ENCODE measurements around the gene XPO5. TPM values are rescaled to one million over a fixed set of nuclear protein-coding genes. Genes with fewer than 3 reads are reported as not detected.
A peak's percentile ranks its signal among the peaks of the same experiment; 100 is the strongest.

Gene XPO5
- total RNA-seq, 1 experiment from 2014 or later, result 77.4 TPM

- H2AFZ ChIP-seq (ENCODE audit: low read depth, low read length, poor library complexity, severe bottlenecking), result no peak overlapping the region
- no peak overlapping the region for H3K9ac ChIP-seq (ENCODE audit: low read length)
- no peak overlapping the region for H3K27ac ChIP-seq (ENCODE audit: low read depth, low read length)
- H3K4me2 ChIP-seq (ENCODE audit: low read length), result no peak overlapping the region
- TF ChIP-seq EGR1 (IDR thresholded peaks at IDR 0.05; ENCODE audit: low read depth) (no peak), JUND (IDR thresholded peaks at IDR 0.05) (no peak), SRF (IDR thresholded peaks at IDR 0.05; ENCODE audit: low read depth) (no peak), TCF7L2 (IDR thresholded peaks at IDR 0.05; ENCODE audit: borderline replicate concordance, extremely low read depth, insufficient read depth, insufficient read length) (no peak)
- peaks cover 55% of the 10 kb centered on the region for H3K79me2 ChIP-seq (ENCODE audit: insufficient read depth, low read length)
- no peak for DNase-seq (ENCODE audit: low read depth, low spot score)
- intact Hi-C loops (cut with micrococcal nuclease), result no loop called here
- no peaks in the 10 kb centered on the region for H3K27me3 ChIP-seq (ENCODE audit: insufficient read depth, low read length)
- ChIA-PET RAD21 (ENCODE audit: low non-redundant PET in 1 of 2, low total read pairs in 2 of 2, uncharacterized antibody in 2 of 2, unreplicated experiment in 2 of 2) (no interaction called here), CTCF (no interaction called here), POLR2A (no interaction called here)
- H3K9me3 ChIP-seq (ENCODE audit: control insufficient read depth in 1 of 2, insufficient read depth in 1 of 2, low read depth in 1 of 2, low read length in 2 of 2), result no peaks in the 10 kb centered on the region
- BruUV-seq (replicated peaks), result no TSS peak
- H3K9me2 ChIP-seq (ENCODE audit: insufficient read depth), result no peaks in the 10 kb centered on the region
- 0 out of 2 replicates have a peak, but pooled peaks cover 3% of the 10 kb centered on the region for H4K20me1 ChIP-seq (ENCODE audit: insufficient read depth)
- no peak for ATAC-seq
- peaks cover 48 to 66% of the 10 kb centered on the region in 2 experiments for H3K36me3 ChIP-seq (ENCODE audit: control insufficient read depth in 1 of 2, insufficient read depth in 2 of 2, low read length in 2 of 2)
- H3K4me1 ChIP-seq (ENCODE audit: control insufficient read depth in 1 of 2, insufficient read depth in 2 of 2, low read length in 2 of 2), result peaks cover 14 to 20% of the 10 kb centered on the region in 2 experiments; a peak in 3 of 4 replicates
- no peak overlapping the region for H3K4me3 ChIP-seq (replicated peaks in 1 of 2; ENCODE audit: low read depth in 1 of 2, low read length in 2 of 2)
Measured at GRCh38 chr6:43520097-43520496, 55.7 kb downstream of the XPO5 start.

- BruUV-seq (replicated peaks), result no TSS peak
- H3K36me3 ChIP-seq (ENCODE audit: control insufficient read depth in 1 of 2, insufficient read depth in 2 of 2, low read length in 2 of 2), result peaks cover 45 to 56% of the 10 kb centered on the region in 2 experiments
- ChIA-PET RAD21 (ENCODE audit: low non-redundant PET in 1 of 2, low total read pairs in 2 of 2, uncharacterized antibody in 2 of 2, unreplicated experiment in 2 of 2) (no interaction called here), POLR2A (interaction anchor here (1.5 kb wide), 1 partner anchor 112 kb away, joined by 3 read pairs; the partner anchor contains the start of gene GTPBP2), CTCF (interaction anchor here (2.7 kb wide), 1 partner anchor 11 kb away, joined by 12 read pairs; no protein-coding TSS in a partner anchor)
- no peaks in the 10 kb centered on the region for H3K9me3 ChIP-seq (ENCODE audit: control insufficient read depth in 1 of 2, insufficient read depth in 1 of 2, low read depth in 1 of 2, low read length in 2 of 2)
- peak overlapping the region; percentile 48 for H3K27ac ChIP-seq (ENCODE audit: low read depth, low read length)
- H2AFZ ChIP-seq (ENCODE audit: low read depth, low read length, poor library complexity, severe bottlenecking), result no peak overlapping the region
- H3K4me3 ChIP-seq (replicated peaks in 1 of 2; ENCODE audit: low read depth in 1 of 2, low read length in 2 of 2), result peak overlapping the region; percentile 92 to 100
- H3K4me2 ChIP-seq (ENCODE audit: low read length), result peak overlapping the region; percentile 92
- peak overlapping the region; percentile 98 for H3K9ac ChIP-seq (ENCODE audit: low read length)
- H4K20me1 ChIP-seq (ENCODE audit: insufficient read depth), result 0 out of 2 replicates have a peak, but pooled peaks cover 3% of the 10 kb centered on the region
- intact Hi-C loops (cut with micrococcal nuclease), result loop anchor here (5.0 kb wide), 1 partner anchor 345 kb away; the partner anchor contains the start of gene SRF
- H3K9me2 ChIP-seq (ENCODE audit: insufficient read depth), result no peaks in the 10 kb centered on the region
- H3K4me1 ChIP-seq (ENCODE audit: control insufficient read depth in 1 of 2, insufficient read depth in 2 of 2, low read length in 2 of 2), result peaks cover 14 to 21% of the 10 kb centered on the region in 2 experiments; a peak in 3 of 4 replicates
- DNase-seq (ENCODE audit: low read depth, low spot score), result no peak
- ATAC-seq, result no peak
- H3K27me3 ChIP-seq (ENCODE audit: insufficient read depth, low read length), result no peaks in the 10 kb centered on the region
- H3K79me2 ChIP-seq (ENCODE audit: insufficient read depth, low read length), result peaks cover 63% of the 10 kb centered on the region
- no peak for TF ChIP-seq SP1 (IDR thresholded peaks at IDR 0.05; ENCODE audit: low read depth)
- no peak for TF ChIP-seq SIN3A (IDR thresholded peaks at IDR 0.05; ENCODE audit: low read depth)
- TF ChIP-seq EZH2 (IDR thresholded peaks at IDR 0.05), result no peak
- TF ChIP-seq EGR1 (IDR thresholded peaks at IDR 0.05; ENCODE audit: low read depth), result no peak
- no peak for TF ChIP-seq CBX3 (IDR thresholded peaks at IDR 0.05; ENCODE audit: low read depth)
- TF ChIP-seq CTCF (IDR thresholded peaks at IDR 0.05 in 2 of 3, conservative IDR thresholded peaks at IDR 0.05 in 1 of 3; ENCODE audit: borderline replicate concordance in 1 of 3, insufficient read depth in 1 of 3, low read depth in 2 of 3, low read length in 2 of 3), result no peak
- TF ChIP-seq POLR2AphosphoS5 (IDR thresholded peaks at IDR 0.05; ENCODE audit: low read depth, low read length), result no peak
- TF ChIP-seq REST (IDR thresholded peaks at IDR 0.05; ENCODE audit: low read depth), result no peak
- TF ChIP-seq JUND (IDR thresholded peaks at IDR 0.05), result no peak
- no peak for TF ChIP-seq MAX (IDR thresholded peaks at IDR 0.05)
- TF ChIP-seq SRF (IDR thresholded peaks at IDR 0.05; ENCODE audit: low read depth), result no peak
- TF ChIP-seq ZNF274 (IDR thresholded peaks at IDR 0.05; ENCODE audit: low read depth, low read length), result no peak
Measured at GRCh38 chr6:43517505-43518357, 58.1 kb downstream of the XPO5 start.

All from HCT116 (cell line).